Tibial nerve (tissue), 4 donors: ENCODE data around the gene HSF4.

Source experiments
- EP300 ChIP-seq, 2 donors: sonication (generic); formaldehyde crosslinking; IDR thresholded peaks; one replicate each; pipeline ENCODE4 v1.6.1; 2017; ENCODE audit warnings: antibody characterized with exemption in 2 of 2, mild to moderate bottlenecking in 1 of 2
- POLR2A ChIP-seq, 2 donors: fragments of 450-650 bp; IDR thresholded peaks; one replicate each; pipeline ENCODE4 v1.6.1; 2017; ENCODE audit warnings: antibody characterized with exemption in 2 of 2, mild to moderate bottlenecking in 2 of 2, moderate library complexity in 2 of 2
- TF ChIP-seq, protein P1 (sequence below), 5 experiments: fragments of 200-600 bp in 3 of 5; fragments of 450-650 bp in 2 of 5; sonication (generic) in 3 of 5; IDR thresholded peaks; one replicate each; pipeline ENCODE4 v1.5.1; 2016 to 2019; ENCODE audit warnings: antibody characterized with exemption in 5 of 5, mild to moderate bottlenecking in 3 of 5, moderate library complexity in 2 of 5

DNA sequence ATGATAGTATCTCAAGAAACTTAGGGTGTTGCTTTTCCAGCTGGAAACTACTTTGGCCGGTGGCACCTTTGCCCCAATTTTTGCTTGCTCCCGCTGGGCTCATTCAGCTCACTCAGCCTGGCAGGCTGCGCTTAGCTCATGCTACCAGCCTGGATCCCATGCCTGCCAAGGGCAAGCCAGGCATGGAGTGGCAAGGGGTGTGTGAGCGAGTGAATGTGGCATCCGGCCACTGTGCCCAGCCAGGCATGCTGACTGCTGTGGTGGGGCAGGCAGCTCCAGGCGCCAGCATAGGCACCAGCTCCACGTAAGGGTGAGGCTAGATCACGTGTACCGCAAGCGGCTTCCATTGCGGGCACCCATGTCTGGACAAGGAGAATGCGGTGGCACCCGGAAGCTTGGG lies 23.2 kb upstream of the HSF4 start:
- TF ChIP-seq, protein P1, sequence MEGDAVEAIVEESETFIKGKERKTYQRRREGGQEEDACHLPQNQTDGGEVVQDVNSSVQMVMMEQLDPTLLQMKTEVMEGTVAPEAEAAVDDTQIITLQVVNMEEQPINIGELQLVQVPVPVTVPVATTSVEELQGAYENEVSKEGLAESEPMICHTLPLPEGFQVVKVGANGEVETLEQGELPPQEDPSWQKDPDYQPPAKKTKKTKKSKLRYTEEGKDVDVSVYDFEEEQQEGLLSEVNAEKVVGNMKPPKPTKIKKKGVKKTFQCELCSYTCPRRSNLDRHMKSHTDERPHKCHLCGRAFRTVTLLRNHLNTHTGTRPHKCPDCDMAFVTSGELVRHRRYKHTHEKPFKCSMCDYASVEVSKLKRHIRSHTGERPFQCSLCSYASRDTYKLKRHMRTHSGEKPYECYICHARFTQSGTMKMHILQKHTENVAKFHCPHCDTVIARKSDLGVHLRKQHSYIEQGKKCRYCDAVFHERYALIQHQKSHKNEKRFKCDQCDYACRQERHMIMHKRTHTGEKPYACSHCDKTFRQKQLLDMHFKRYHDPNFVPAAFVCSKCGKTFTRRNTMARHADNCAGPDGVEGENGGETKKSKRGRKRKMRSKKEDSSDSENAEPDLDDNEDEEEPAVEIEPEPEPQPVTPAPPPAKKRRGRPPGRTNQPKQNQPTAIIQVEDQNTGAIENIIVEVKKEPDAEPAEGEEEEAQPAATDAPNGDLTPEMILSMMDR (IDR thresholded peaks at IDR 0.05): no peak
- TF ChIP-seq EP300 (IDR thresholded peaks at IDR 0.05): no peak
- TF ChIP-seq POLR2A (IDR thresholded peaks at IDR 0.05): no peak
